Measurements from ENCODE around the gene PDSS2.

The PDSS2 gene

DNA sequence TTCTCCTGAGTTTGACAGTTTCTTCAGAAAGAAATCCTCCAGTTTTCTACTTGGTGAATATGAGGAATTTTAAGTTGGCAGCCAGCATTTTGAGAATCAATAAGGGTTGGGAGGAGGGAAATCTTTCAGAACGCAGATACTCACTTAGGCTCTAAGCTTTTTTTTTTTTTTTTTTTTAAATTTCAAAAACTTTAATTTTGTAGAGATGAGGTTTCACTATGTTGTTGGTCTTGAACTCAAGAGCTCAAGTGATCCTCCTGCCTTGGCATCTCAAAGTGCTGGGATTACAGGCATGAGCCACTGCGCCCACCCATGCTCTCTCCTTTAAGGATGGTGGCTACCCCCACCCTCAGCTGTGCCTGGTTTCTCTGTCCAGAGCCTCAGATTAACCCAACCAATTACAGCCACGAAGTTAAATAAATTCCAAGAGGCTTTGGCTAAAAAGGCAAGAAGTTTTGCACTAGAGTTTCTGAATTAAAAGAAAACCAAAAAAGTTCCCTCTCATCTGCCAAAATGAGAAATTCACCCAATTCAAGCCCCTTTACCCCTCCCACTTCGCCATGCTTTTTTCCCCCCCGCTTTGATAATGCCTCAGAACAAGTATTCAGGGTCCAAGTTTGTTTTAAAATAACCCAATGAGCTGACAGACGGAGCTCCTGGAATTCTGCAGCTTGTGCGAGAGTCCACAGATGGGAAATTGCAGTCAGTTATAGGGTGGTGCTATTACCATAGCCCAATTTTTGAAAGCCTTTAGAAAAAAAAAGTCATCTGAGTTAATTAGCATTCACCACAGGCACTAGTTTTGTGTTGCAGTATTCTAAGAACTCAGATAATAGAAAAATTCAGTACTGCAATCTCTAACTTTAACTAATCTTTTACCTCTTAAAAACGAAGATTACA is 249.7 kb downstream of the PDSS2 start:
- Histone ChIP-seq H3K9ac (ENCODE audit: low read length) (no peak overlapping the region), H3K4me3 (ENCODE audit: low read depth, low read length, poor library complexity, severe bottlenecking) (no peak overlapping the region), H3K4me1 (ENCODE audit: insufficient read depth, low read length, severe bottlenecking) (no peaks in the 10 kb centered on the region), H2AFZ (ENCODE audit: low read length) (no peak overlapping the region), H3K4me2 (ENCODE audit: low read length) (no peak overlapping the region), H3K9me2 (ENCODE audit: low read depth, low read length) (no peaks in the 10 kb centered on the region), H4K20me1 (ENCODE audit: insufficient read depth, low read length) (no peaks in the 10 kb centered on the region), H3K9me3 (ENCODE audit: low read length) (no peaks in the 10 kb centered on the region; the same call in 1 of the 2 replicates), H3K27me3 (ENCODE audit: insufficient read depth, low read length) (no peaks in the 10 kb centered on the region), H3K79me2 (ENCODE audit: insufficient read depth, low read length) (no peaks in the 10 kb centered on the region), H3K27ac (ENCODE audit: low read depth, low read length, poor library complexity, severe bottlenecking) (no peak overlapping the region), H3K36me3 (ENCODE audit: insufficient read depth, low read length) (peaks cover 1% of the 10 kb centered on the region; the same call in 1 of the 2 replicates), H3F3A (ENCODE audit: insufficient read depth, low read length) (no peaks in the 10 kb centered on the region)
- TF ChIP-seq EZH2 (IDR thresholded peaks at IDR 0.05; ENCODE audit: borderline replicate concordance, low read length): no peak
- TF ChIP-seq, protein P1, sequence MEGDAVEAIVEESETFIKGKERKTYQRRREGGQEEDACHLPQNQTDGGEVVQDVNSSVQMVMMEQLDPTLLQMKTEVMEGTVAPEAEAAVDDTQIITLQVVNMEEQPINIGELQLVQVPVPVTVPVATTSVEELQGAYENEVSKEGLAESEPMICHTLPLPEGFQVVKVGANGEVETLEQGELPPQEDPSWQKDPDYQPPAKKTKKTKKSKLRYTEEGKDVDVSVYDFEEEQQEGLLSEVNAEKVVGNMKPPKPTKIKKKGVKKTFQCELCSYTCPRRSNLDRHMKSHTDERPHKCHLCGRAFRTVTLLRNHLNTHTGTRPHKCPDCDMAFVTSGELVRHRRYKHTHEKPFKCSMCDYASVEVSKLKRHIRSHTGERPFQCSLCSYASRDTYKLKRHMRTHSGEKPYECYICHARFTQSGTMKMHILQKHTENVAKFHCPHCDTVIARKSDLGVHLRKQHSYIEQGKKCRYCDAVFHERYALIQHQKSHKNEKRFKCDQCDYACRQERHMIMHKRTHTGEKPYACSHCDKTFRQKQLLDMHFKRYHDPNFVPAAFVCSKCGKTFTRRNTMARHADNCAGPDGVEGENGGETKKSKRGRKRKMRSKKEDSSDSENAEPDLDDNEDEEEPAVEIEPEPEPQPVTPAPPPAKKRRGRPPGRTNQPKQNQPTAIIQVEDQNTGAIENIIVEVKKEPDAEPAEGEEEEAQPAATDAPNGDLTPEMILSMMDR (IDR thresholded peaks at IDR 0.05; ENCODE audit: low read length): no peak

DNA sequence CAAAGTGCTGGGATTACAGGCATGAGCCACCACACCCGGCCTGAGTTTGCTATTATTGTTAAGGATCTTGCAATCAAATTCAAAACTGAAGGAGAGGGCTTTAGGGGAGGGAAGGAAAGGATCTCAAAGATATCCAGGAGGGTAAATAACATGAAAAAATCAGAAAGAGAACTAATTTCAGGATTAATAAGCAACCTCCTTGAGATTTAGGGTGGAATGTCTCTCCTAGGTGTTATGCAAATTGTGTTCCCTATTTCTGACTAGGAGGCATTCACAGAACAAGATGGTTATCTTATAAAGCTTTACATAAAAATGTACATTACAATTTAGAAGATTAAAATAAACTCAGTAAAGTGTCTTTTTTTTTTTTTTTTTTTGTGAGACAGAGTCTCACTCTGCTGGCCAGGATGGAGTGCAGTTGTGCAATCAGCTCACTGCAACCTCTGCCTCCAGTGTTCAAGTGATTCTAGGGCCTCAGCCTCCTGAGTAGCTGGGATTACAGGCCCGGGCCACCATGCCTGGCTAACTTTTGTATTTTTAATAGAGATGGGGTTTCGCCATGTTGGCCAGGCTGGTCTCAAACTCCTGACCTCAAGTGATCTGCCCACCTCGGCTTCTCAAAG is 252.0 kb downstream of the PDSS2 start:
- H3K36me3 ChIP-seq (ENCODE audit: insufficient read depth, low read length): peaks cover 8% of the 10 kb centered on the region
- H3F3A ChIP-seq (ENCODE audit: insufficient read depth, low read length): no peaks in the 10 kb centered on the region
- TF ChIP-seq, protein P1 (IDR thresholded peaks at IDR 0.05; ENCODE audit: low read length): no peak
- TF ChIP-seq EZH2 (IDR thresholded peaks at IDR 0.05; ENCODE audit: borderline replicate concordance, low read length): no peak
- H3K4me2 ChIP-seq (ENCODE audit: low read length): no peak overlapping the region
- H3K4me3 ChIP-seq (ENCODE audit: low read depth, low read length, poor library complexity, severe bottlenecking): no peak overlapping the region
- H2AFZ ChIP-seq (ENCODE audit: low read length): no peak overlapping the region
- no peaks in the 10 kb centered on the region for H4K20me1 ChIP-seq (ENCODE audit: insufficient read depth, low read length)
- no peaks in the 10 kb centered on the region for H3K27me3 ChIP-seq (ENCODE audit: insufficient read depth, low read length)
- H3K9ac ChIP-seq (ENCODE audit: low read length): no peak overlapping the region
- no peaks in the 10 kb centered on the region for H3K4me1 ChIP-seq (ENCODE audit: insufficient read depth, low read length, severe bottlenecking)
- no peak overlapping the region for H3K27ac ChIP-seq (ENCODE audit: low read depth, low read length, poor library complexity, severe bottlenecking)
- H3K79me2 ChIP-seq (ENCODE audit: insufficient read depth, low read length): no peaks in the 10 kb centered on the region
- peaks cover 6% of the 10 kb centered on the region for H3K9me3 ChIP-seq (ENCODE audit: low read length)
- H3K9me2 ChIP-seq (ENCODE audit: low read depth, low read length): no peaks in the 10 kb centered on the region

DNA sequence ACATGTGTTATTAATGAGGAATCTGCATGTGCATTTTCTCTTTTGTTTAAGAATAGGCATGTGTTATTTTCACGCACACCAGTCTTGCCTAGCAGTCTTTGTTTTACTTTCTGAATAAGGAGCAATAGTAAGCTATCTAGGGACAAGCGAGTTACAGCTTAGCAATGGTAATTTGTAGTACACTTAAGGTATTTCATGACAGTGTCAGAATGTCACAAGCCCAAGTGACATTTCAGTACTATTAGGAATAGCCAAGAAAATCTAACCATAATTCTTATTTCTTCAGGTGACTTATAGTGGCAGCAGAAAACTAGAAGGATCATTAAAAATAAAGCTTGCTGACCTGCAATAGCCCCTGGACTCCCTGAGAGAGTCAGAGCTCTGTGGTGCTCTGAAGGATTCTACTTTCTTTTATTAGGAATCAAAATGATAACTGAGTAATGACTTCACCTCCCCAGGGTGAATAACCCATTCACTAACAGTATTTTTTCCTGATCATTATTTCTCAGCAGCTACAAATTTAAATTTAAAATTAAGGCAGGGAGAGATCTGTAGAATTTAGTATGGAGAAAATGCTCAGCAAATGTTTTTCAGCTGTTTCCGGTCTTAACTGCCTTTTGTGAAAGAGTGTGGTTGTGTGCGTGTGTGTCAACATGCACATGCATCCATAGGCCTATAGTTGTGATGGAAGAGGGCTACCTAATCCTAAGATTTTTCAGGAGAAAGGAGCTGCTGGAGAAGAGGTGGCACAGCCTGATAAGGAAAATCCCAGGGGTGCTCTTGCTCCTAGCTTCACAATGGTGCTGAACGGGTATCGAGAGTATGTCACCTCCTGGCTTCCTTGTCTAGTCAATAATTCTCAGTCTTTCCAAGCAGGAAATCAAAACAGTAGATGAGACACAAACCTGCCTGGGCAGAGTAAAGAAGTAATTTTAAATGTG is 254.0 kb downstream of the PDSS2 start:
- no peaks in the 10 kb centered on the region for H3K27me3 ChIP-seq (ENCODE audit: insufficient read depth, low read length)
- H3F3A ChIP-seq (ENCODE audit: insufficient read depth, low read length): no peaks in the 10 kb centered on the region
- peaks cover 8% of the 10 kb centered on the region for H3K36me3 ChIP-seq (ENCODE audit: insufficient read depth, low read length)
- H3K4me3 ChIP-seq (ENCODE audit: low read depth, low read length, poor library complexity, severe bottlenecking): no peak overlapping the region
- H3K4me2 ChIP-seq (ENCODE audit: low read length): no peak overlapping the region
- H4K20me1 ChIP-seq (ENCODE audit: insufficient read depth, low read length): no peaks in the 10 kb centered on the region
- no peaks in the 10 kb centered on the region for H3K9me2 ChIP-seq (ENCODE audit: low read depth, low read length)
- H3K4me1 ChIP-seq (ENCODE audit: insufficient read depth, low read length, severe bottlenecking): no peaks in the 10 kb centered on the region
- H3K27ac ChIP-seq (ENCODE audit: low read depth, low read length, poor library complexity, severe bottlenecking): no peak overlapping the region
- TF ChIP-seq, protein P1 (IDR thresholded peaks at IDR 0.05; ENCODE audit: low read length): no peak
- TF ChIP-seq EZH2 (IDR thresholded peaks at IDR 0.05; ENCODE audit: borderline replicate concordance, low read length): no peak
- no peak overlapping the region for H2AFZ ChIP-seq (ENCODE audit: low read length)
- no peak overlapping the region for H3K9ac ChIP-seq (ENCODE audit: low read length)
- peaks cover 6% of the 10 kb centered on the region for H3K9me3 ChIP-seq (ENCODE audit: low read length)
- H3K79me2 ChIP-seq (ENCODE audit: insufficient read depth, low read length): no peaks in the 10 kb centered on the region

Measured in OCI-LY1 (cell line).